Osteocyte (in vitro differentiated cells): ENCODE measurements around the gene RSPH1. TPM values are rescaled to one million over a fixed set of nuclear protein-coding genes. Genes with fewer than 3 reads are reported as not detected.
A peak's percentile ranks its signal among the peaks of the same experiment; 100 is the strongest.

Experiments
- DNase-seq: peaks from one replicate; pipeline ENCODE4 v3.0.0; 2021; ENCODE audit warnings: mixed read lengths; ENCODE audit not compliant: unreplicated experiment; ENCODE audit errors: extremely low spot score
- H3K27ac Mint-ChIP-seq: one replicate; pipeline ENCODE4 v1.8.0; 2021; ENCODE audit warnings: mild to moderate bottlenecking, mixed read lengths; ENCODE audit not compliant: unreplicated experiment
- H3K27me3 Mint-ChIP-seq: one replicate; pipeline ENCODE4 v1.8.0; 2021; ENCODE audit warnings: mixed read lengths; ENCODE audit not compliant: unreplicated experiment
- H3K36me3 Mint-ChIP-seq: one replicate; pipeline ENCODE4 v1.8.0; 2021; ENCODE audit warnings: mixed read lengths; ENCODE audit not compliant: unreplicated experiment
- H3K4me1 Mint-ChIP-seq: one replicate; pipeline ENCODE4 v1.8.0; 2021; ENCODE audit warnings: mixed read lengths; ENCODE audit not compliant: unreplicated experiment
- H3K4me3 Mint-ChIP-seq: one replicate; pipeline ENCODE4 v1.8.0; 2021; ENCODE audit warnings: mild to moderate bottlenecking, moderate library complexity, mixed read lengths; ENCODE audit not compliant: unreplicated experiment
- H3K9me3 Mint-ChIP-seq: one replicate; pipeline ENCODE4 v1.8.0; 2021; ENCODE audit warnings: mixed read lengths; ENCODE audit not compliant: unreplicated experiment
- total RNA-seq: library from RNA; stranded (reverse); gene quantifications from 2 replicates; pipeline ENCODE4 v1.2.1, GENCODE V29; 2021
- TF ChIP-seq, protein P1 (sequence below): fragments of 200-600 bp; sonication (generic); IDR thresholded peaks from 2 replicates; pipeline ENCODE4 v1.5.0; 2021; ENCODE audit warnings: antibody characterized with exemption, mild to moderate bottlenecking, moderate library complexity

The RSPH1 gene
- total RNA-seq, 1 donor from 2014 or later, result 0.19 TPM

DNA sequence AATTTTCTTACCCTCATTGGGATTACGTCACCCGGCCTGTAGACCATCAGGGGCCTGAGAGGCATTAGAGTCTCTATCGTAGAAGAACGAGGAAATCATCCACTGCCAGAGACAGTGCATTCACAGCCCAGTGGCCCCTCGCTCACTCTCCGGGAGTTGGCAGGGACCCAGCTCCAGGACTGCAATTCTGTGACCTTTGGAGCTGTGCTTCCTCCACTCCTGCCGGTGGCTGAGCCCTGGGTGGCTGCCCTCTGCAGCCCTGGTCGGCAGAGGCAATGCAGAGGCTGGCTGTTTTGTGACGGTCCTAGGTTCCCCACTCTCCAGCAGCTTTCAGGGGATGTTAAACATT lies 30.3 kb upstream of the RSPH1 start:
- H3K27me3 Mint-ChIP-seq, result no peaks in the 10 kb centered on the region
- H3K4me1 Mint-ChIP-seq, result peaks cover 24% of the 10 kb centered on the region
- H3K9me3 Mint-ChIP-seq, result no peaks in the 10 kb centered on the region
- no peak overlapping the region for H3K27ac Mint-ChIP-seq
- TF ChIP-seq, protein P1, sequence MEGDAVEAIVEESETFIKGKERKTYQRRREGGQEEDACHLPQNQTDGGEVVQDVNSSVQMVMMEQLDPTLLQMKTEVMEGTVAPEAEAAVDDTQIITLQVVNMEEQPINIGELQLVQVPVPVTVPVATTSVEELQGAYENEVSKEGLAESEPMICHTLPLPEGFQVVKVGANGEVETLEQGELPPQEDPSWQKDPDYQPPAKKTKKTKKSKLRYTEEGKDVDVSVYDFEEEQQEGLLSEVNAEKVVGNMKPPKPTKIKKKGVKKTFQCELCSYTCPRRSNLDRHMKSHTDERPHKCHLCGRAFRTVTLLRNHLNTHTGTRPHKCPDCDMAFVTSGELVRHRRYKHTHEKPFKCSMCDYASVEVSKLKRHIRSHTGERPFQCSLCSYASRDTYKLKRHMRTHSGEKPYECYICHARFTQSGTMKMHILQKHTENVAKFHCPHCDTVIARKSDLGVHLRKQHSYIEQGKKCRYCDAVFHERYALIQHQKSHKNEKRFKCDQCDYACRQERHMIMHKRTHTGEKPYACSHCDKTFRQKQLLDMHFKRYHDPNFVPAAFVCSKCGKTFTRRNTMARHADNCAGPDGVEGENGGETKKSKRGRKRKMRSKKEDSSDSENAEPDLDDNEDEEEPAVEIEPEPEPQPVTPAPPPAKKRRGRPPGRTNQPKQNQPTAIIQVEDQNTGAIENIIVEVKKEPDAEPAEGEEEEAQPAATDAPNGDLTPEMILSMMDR, result no peak
- peaks cover 23% of the 10 kb centered on the region for H3K36me3 Mint-ChIP-seq
- H3K4me3 Mint-ChIP-seq, result no peak overlapping the region
- no peak for DNase-seq

DNA sequence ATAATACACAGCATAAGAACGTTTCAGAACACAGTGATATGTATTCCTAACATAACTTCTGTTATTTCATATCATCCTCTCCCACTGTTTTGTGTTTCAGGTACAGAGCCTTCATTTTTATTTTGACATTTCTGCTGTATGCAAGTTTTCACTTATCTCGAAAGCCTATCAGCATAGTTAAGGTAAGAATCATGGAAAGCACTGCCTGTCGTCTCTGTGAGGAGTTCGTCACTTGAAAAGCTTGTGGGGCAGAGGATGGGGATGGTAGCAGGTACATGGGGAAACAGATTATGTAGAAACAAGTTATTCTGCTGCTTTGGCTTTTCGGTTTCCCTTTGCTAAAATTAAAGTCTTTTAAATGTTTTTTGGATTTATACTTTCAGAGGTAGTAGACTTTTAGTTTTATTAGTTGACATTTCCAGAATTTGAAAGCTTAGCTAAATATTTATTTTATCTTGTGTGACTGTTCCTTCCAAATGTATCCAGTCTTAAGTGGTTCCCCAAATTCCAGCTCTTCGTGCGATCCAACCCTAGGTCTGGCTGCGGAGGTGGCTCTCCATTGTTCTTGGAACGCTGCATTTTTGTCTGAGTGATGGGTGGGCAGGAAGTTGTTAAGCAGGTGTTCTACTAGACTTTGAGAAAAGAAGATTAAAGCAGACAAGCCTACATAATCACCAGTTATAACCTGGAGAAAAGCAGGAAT lies 29.8 kb upstream of the RSPH1 start:
- H3K27ac Mint-ChIP-seq, result no peak overlapping the region
- peaks cover 25% of the 10 kb centered on the region for H3K36me3 Mint-ChIP-seq
- no peak overlapping the region for H3K4me3 Mint-ChIP-seq
- peaks cover 24% of the 10 kb centered on the region for H3K4me1 Mint-ChIP-seq
- TF ChIP-seq, protein P1, result no peak
- no peaks in the 10 kb centered on the region for H3K27me3 Mint-ChIP-seq
- no peaks in the 10 kb centered on the region for H3K9me3 Mint-ChIP-seq
- no peak for DNase-seq

DNA sequence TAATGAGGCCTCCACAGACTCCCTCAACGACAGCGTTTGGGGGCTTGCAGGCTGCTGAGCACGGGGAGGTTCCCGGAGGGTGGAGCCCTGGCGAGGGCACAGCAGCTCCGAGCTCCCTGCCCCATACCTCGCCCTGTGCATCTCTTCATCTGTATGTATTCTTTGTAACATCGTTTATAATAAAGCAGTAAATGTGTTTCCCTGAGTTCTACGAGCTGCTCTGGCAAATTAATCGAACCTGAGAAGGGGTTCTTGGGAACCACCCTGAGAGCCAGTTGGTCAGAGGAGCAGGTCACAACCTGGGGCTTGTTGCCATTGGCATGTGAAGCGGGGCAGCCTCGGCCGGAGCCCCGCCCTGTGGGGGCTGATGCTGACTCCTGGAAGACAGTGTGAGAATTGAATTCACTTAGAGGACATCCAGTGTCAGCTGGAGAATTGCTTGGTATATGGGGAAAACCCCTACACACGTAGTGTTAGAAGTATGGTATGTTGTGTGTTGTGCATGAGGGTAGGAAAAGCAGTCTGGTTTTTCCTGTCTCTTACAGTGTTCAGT lies 29.1 kb upstream of the RSPH1 start:
- Mint-ChIP-seq H3K9me3 (no peaks in the 10 kb centered on the region), H3K4me1 (peaks cover 26% of the 10 kb centered on the region), H3K36me3 (peaks cover 32% of the 10 kb centered on the region), H3K4me3 (no peak overlapping the region), H3K27me3 (no peaks in the 10 kb centered on the region), H3K27ac (peak overlapping the region; percentile 62)
- TF ChIP-seq, protein P1, result no peak
- DNase-seq, result no peak

DNA sequence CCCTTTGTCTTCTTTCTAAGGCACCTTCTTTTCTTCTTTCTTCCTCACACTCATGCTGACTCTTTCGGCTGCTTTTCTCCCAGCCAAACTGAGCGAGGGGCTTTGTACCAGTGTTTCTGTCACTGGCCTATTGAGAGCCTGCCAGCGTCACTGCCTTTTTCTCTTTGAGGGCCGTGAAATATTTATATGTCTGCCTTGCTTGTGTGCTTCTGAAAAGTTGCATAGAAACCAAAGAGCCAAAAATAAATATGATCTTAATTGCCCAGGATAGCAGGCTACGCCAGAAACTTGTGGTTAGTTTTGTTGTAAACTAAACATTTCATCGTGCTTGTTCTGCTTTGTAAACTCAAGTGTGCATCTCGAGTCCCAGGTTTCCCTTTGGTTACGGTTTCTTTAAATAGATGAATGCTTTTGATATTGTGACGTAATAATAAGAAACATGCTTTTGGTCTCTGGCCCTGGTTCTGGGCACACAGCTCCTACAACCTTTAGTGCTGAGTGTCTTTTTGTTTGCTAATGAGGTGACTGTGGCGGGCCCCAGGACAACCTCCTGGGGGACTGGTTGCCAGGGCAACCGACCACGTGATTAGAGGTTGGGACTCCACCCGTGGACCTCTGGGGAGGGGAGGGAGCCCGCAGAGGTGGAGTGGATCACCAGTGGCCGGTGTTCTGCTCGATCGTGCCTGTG lies 28.5 kb upstream of the RSPH1 start:
- Mint-ChIP-seq H3K36me3 (peaks cover 36% of the 10 kb centered on the region), H3K4me1 (peaks cover 26% of the 10 kb centered on the region), H3K27ac (peak overlapping the region; percentile 62), H3K27me3 (no peaks in the 10 kb centered on the region), H3K4me3 (peak overlapping the region; percentile 27), H3K9me3 (no peaks in the 10 kb centered on the region)
- TF ChIP-seq, protein P1, result no peak
- no peak for DNase-seq

DNA sequence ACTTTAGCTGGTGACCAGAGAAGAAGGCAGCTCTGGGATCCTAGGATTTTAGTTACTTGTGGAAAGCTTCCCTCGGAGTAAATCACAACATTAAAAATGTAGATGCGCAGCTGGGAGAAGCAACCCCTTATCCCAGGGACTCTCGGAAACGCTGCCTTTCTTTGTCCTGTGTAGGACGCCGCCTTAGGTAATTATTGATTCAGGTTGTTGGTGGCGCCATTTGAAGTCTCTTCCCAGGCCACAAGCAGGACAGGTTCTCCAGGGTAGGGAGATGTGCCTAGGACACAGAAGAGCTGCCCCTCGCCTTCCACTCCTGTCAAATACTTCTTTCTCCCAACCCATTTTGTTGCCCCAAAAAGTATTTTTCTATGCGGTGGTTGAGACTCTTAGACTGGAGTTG lies 27.9 kb upstream of the RSPH1 start:
- H3K9me3 Mint-ChIP-seq, result no peaks in the 10 kb centered on the region
- TF ChIP-seq, protein P1, result no peak
- H3K27ac Mint-ChIP-seq, result peak overlapping the region; percentile 62
- H3K36me3 Mint-ChIP-seq, result peaks cover 41% of the 10 kb centered on the region
- H3K4me3 Mint-ChIP-seq, result no peak overlapping the region
- DNase-seq, result no peak
- H3K27me3 Mint-ChIP-seq, result no peaks in the 10 kb centered on the region
- H3K4me1 Mint-ChIP-seq, result peaks cover 28% of the 10 kb centered on the region
